Measurements from ENCODE around the gene CLIC5. TPM values are rescaled to one million over a fixed set of nuclear protein-coding genes. Genes with fewer than 3 reads are reported as not detected.

Gene CLIC5
- total and polyA plus RNA-seq, 2 donors (not counting 1 experiment from before 2014, with no cell fraction given) = 0.96 to 0.97 TPM

GRCh38 chr6:46040288-46040687 is 24.6 kb upstream of the CLIC5 start:
- Histone ChIP-seq H3K4me1 (ENCODE audit: control insufficient read depth in 2 of 2, insufficient read depth in 2 of 2, low read length in 2 of 2) (no peaks in the 10 kb centered on the region), H3K4me3 (ENCODE audit: control extremely low read depth in 1 of 5, extremely low read depth in 1 of 5, insufficient read depth in 1 of 5, low read depth in 2 of 5, low read length in 4 of 5) (no peak overlapping the region), H4K20me1 (ENCODE audit: control insufficient read depth, insufficient read depth, low read length, poor library complexity, severe bottlenecking) (no peaks in the 10 kb centered on the region), H3K27ac (ENCODE audit: low read length in 2 of 2) (no peak overlapping the region), H3K4me2 (replicated peaks; ENCODE audit: low read depth, low read length, poor library complexity, severe bottlenecking) (no peak overlapping the region), H3K9ac (ENCODE audit: low read length) (no peak overlapping the region), H2AFZ (ENCODE audit: insufficient read depth, low read depth, low read length, poor library complexity, severe bottlenecking) (no peak overlapping the region), H3K36me3 (replicated peaks in 1 of 2; ENCODE audit: control extremely low read depth in 1 of 2, control insufficient read depth in 1 of 2, extremely low read depth in 1 of 2, insufficient read depth in 2 of 2, low read length in 1 of 2) (no peaks in the 10 kb centered on the region), H3K79me2 (ENCODE audit: control insufficient read depth, insufficient read depth, low read length) (no peaks in the 10 kb centered on the region), H3K27me3 (replicated peaks in 1 of 4; ENCODE audit: control extremely low read depth in 1 of 4, control insufficient read depth in 3 of 4, insufficient read depth in 4 of 4, low read length in 3 of 4) (no peaks in the 10 kb centered on the region), H3K9me3 (ENCODE audit: control extremely low read depth in 1 of 3, control insufficient read depth in 2 of 3, insufficient read depth in 1 of 3, low read length in 2 of 3) (no peaks in the 10 kb centered on the region)
- Mint-ChIP-seq H3K9me3 (ENCODE audit: insufficient read depth) (no peaks in the 10 kb centered on the region), H3K4me1 (no peaks in the 10 kb centered on the region), H3K27me3 (peaks cover 4% of the 10 kb centered on the region), H3K4me3 (no peak overlapping the region), H3K27ac (no peak overlapping the region)
- intact Hi-C loops (cut with micrococcal nuclease) = no loop called here
- TF ChIP-seq CTCF (IDR thresholded peaks at IDR 0.05) = no peak
- no peak for TF ChIP-seq EZH2 (IDR thresholded peaks at IDR 0.05; ENCODE audit: borderline replicate concordance, insufficient read depth, low read depth, low read length, poor library complexity, severe bottlenecking)
- 97% methylated on average over 7 of the region's 7 CpGs for WGBS (ENCODE audit: insufficient coverage)
- ATAC-seq (ENCODE audit: low read depth) (no peak), DNase-seq (no peak)
- CTCF ChIA-PET = interaction anchor here (0.9 to 1.3 kb wide), 2 partner anchors 9 to 14 kb away, joined by 3 read pairs; no protein-coding TSS in a partner anchor
- POLR2A ChIA-PET = no interaction called here

GRCh38 chr6:46039646-46040045 is 24.0 kb upstream of the CLIC5 start:
- Mint-ChIP-seq H3K4me3 (no peak overlapping the region), H3K9me3 (ENCODE audit: insufficient read depth) (no peaks in the 10 kb centered on the region), H3K27ac (no peak overlapping the region), H3K4me1 (no peaks in the 10 kb centered on the region), H3K27me3 (peaks cover 4% of the 10 kb centered on the region)
- no peaks in the 10 kb centered on the region for H4K20me1 ChIP-seq (ENCODE audit: control insufficient read depth, insufficient read depth, low read length, poor library complexity, severe bottlenecking)
- CTCF ChIA-PET = interaction anchor here (0.9 kb wide), 1 partner anchor 9 kb away, joined by 3 read pairs; no protein-coding TSS in a partner anchor
- H3K79me2 ChIP-seq (ENCODE audit: control insufficient read depth, insufficient read depth, low read length) = no peaks in the 10 kb centered on the region
- H3K9me3 ChIP-seq (ENCODE audit: control extremely low read depth in 1 of 3, control insufficient read depth in 2 of 3, insufficient read depth in 1 of 3, low read length in 2 of 3) = no peaks in the 10 kb centered on the region
- H3K9ac ChIP-seq (ENCODE audit: low read length) = no peak overlapping the region
- no peak overlapping the region for H3K4me3 ChIP-seq (ENCODE audit: control extremely low read depth in 1 of 5, extremely low read depth in 1 of 5, insufficient read depth in 1 of 5, low read depth in 2 of 5, low read length in 4 of 5)
- POLR2A ChIA-PET = no interaction called here
- no peak for TF ChIP-seq CTCF (IDR thresholded peaks at IDR 0.05)
- TF ChIP-seq EZH2 (IDR thresholded peaks at IDR 0.05; ENCODE audit: borderline replicate concordance, insufficient read depth, low read depth, low read length, poor library complexity, severe bottlenecking) = no peak
- DNase-seq (no peak), ATAC-seq (ENCODE audit: low read depth) (no peak)
- no peak overlapping the region for H3K27ac ChIP-seq (ENCODE audit: low read length in 2 of 2)
- no peaks in the 10 kb centered on the region for H3K36me3 ChIP-seq (replicated peaks in 1 of 2; ENCODE audit: control extremely low read depth in 1 of 2, control insufficient read depth in 1 of 2, extremely low read depth in 1 of 2, insufficient read depth in 2 of 2, low read length in 1 of 2)
- intact Hi-C loops (cut with micrococcal nuclease) = no loop called here
- H3K4me2 ChIP-seq (replicated peaks; ENCODE audit: low read depth, low read length, poor library complexity, severe bottlenecking) = no peak overlapping the region
- H3K27me3 ChIP-seq (replicated peaks in 1 of 4; ENCODE audit: control extremely low read depth in 1 of 4, control insufficient read depth in 3 of 4, insufficient read depth in 4 of 4, low read length in 3 of 4) = no peaks in the 10 kb centered on the region
- no peaks in the 10 kb centered on the region for H3K4me1 ChIP-seq (ENCODE audit: control insufficient read depth in 2 of 2, insufficient read depth in 2 of 2, low read length in 2 of 2)
- no peak overlapping the region for H2AFZ ChIP-seq (ENCODE audit: insufficient read depth, low read depth, low read length, poor library complexity, severe bottlenecking)

Data from B cell (primary cell).